CD4-positive, alpha-beta T cell (primary cell): Measurements from ENCODE around the gene GAS7. TPM values are rescaled to one million over a fixed set of nuclear protein-coding genes. Genes with fewer than 3 reads are reported as not detected.

ENCODE experiments used
- ATAC-seq: fragments of 200-7000 bp; cut with Tn5 transposase; one replicate; pipeline ENCODE4 v1.10.0; 2022; ENCODE audit warnings: mild to moderate bottlenecking; ENCODE audit not compliant: poor library complexity
- CTCF ChIA-PET: fragments of 350-600 bp; sonication (Branson Sonifier 250); formaldehyde crosslinking; loops from one replicate; lab custom pipeline; 2021; ENCODE audit warnings: antibody characterized with exemption, inconsistent platforms; lab: Charles Lee
- POLR2A ChIA-PET: fragments of 350-600 bp; sonication (Branson Sonifier 250); formaldehyde crosslinking; loops from one replicate; lab custom pipeline; 2021; ENCODE audit warnings: antibody characterized with exemption, inconsistent platforms; lab: Charles Lee
- DNase-seq, 14 experiments: peaks; one replicate each; pipeline ENCODE4 v3.0.0-alpha.2; 2013 to 2020; ENCODE audit warnings: mixed read lengths in 2 of 14
- H3K27ac ChIP-seq, 2 donors: one replicate each; pipeline versions ENCODE4 v1.5.1 to v1.7.0; 2013; ENCODE audit warnings: low read length in 2 of 2, low read depth in 1 of 2, mild to moderate bottlenecking in 1 of 2
- H3K27me3 ChIP-seq, 2 experiments: 1 replicate in 1 of 2; 2 replicates in 1 of 2; pipeline versions ENCODE4 v1.6.1 to v1.7.0; 2013; ENCODE audit warnings: low read length in 2 of 2, control low read depth in 1 of 2, mild to moderate bottlenecking in 1 of 2, moderate library complexity in 1 of 2; ENCODE audit not compliant: insufficient read depth in 2 of 2, control insufficient read depth in 1 of 2
- H3K36me3 ChIP-seq: one replicate; pipeline ENCODE4 v1.6.1; 2013; ENCODE audit warnings: low read length, control low read depth; ENCODE audit not compliant: insufficient read depth
- H3K4me1 ChIP-seq: one replicate; pipeline ENCODE4 v1.6.1; 2013; ENCODE audit warnings: low read length, control low read depth; ENCODE audit not compliant: insufficient read depth
- H3K4me3 ChIP-seq: one replicate; pipeline ENCODE4 v1.5.1; 2013; ENCODE audit warnings: mild to moderate bottlenecking, low read length, moderate library complexity
- H3K9me3 ChIP-seq, 2 experiments: 1 replicate in 1 of 2; 2 replicates in 1 of 2; pipeline versions ENCODE4 v1.6.1 to v1.7.0; 2013; ENCODE audit warnings: low read length in 2 of 2, mild to moderate bottlenecking in 2 of 2, control low read depth in 1 of 2, moderate library complexity in 1 of 2; ENCODE audit not compliant: control insufficient read depth in 1 of 2, insufficient read depth in 1 of 2
- H3K27ac Mint-ChIP-seq: one replicate; pipeline ENCODE4 v1.8.0; 2020; ENCODE audit warnings: mixed read lengths
- H3K27me3 Mint-ChIP-seq: one replicate; pipeline ENCODE4 v1.8.0; 2021; ENCODE audit warnings: mixed read lengths
- H3K36me3 Mint-ChIP-seq: one replicate; pipeline ENCODE4 v1.8.0; 2021; ENCODE audit warnings: low read depth, mixed read lengths
- H3K4me1 Mint-ChIP-seq: one replicate; pipeline ENCODE4 v1.8.0; 2021; ENCODE audit warnings: low read depth, mixed read lengths
- H3K4me3 Mint-ChIP-seq: one replicate; pipeline ENCODE4 v1.8.0; 2020; ENCODE audit warnings: mild to moderate bottlenecking, mixed read lengths
- H3K9me3 Mint-ChIP-seq: one replicate; pipeline ENCODE4 v1.8.0; 2020; ENCODE audit warnings: mixed read lengths
- CTCF ChIP-seq: fragments of 200-600 bp; IDR thresholded peaks from one replicate; pipeline ENCODE4 v1.8.0; 2022; ENCODE audit warnings: antibody characterized with exemption, mild to moderate bottlenecking
- intact Hi-C, 2 experiments: fragments of 100-400 bp; cut with DNase I in 1 of 2; cut with micrococcal nuclease in 1 of 2; formaldehyde crosslinking; loops; one replicate each; pipeline versions ENCODE4 v1.15.1 to v1.9.0; 2023 to 2025; cut with DNase I, micrococcal nuclease
- total RNA-seq, 174 experiments: library from RNA in 2 of 174; stranded (reverse) in 2 of 174; gene quantifications; one replicate each; pipeline ENCODE4 v1.2.3 and lab custom pipeline; 2021 to 2026

Gene GAS7
- total RNA-seq, 2 experiments from 2014 or later: 1.8 to 3.4 TPM

- H3K27ac ChIP-seq: no peak overlapping the region
- peak in 3 of 14 experiments; percentile 11 to 28 (median 27) for DNase-seq
- H3K9me3 ChIP-seq: no peaks in the 10 kb centered on the region
- Mint-ChIP-seq H3K27me3 (peaks cover 4% of the 10 kb centered on the region), H3K4me1 (no peaks in the 10 kb centered on the region), H3K9me3 (no peaks in the 10 kb centered on the region), H3K27ac (no peak overlapping the region), H3K4me3 (no peak overlapping the region), H3K36me3 (no peaks in the 10 kb centered on the region)
- CTCF ChIA-PET: no interaction called here
- ATAC-seq: no peak
- no peak overlapping the region for H3K4me3 ChIP-seq
- POLR2A ChIA-PET: no interaction called here
- no peak for TF ChIP-seq CTCF
- no peaks in the 10 kb centered on the region for H3K27me3 ChIP-seq
- intact Hi-C loops: no loop called here
- no peaks in the 10 kb centered on the region for H3K36me3 ChIP-seq
- H3K4me1 ChIP-seq: no peaks in the 10 kb centered on the region
These were observed 238.9 kb downstream of the GAS7 start for GRCh38 chr17:9959377-9959981.

- POLR2A ChIA-PET: no interaction called here
- Mint-ChIP-seq H3K4me1 (no peaks in the 10 kb centered on the region), H3K27me3 (peaks cover 4% of the 10 kb centered on the region), H3K36me3 (no peaks in the 10 kb centered on the region), H3K4me3 (no peak overlapping the region), H3K9me3 (no peaks in the 10 kb centered on the region), H3K27ac (no peak overlapping the region)
- ATAC-seq (no peak), DNase-seq (peak in 2 of 14 experiments; percentile 40 to 46)
- no peaks in the 10 kb centered on the region for H3K36me3 ChIP-seq
- no peaks in the 10 kb centered on the region for H3K4me1 ChIP-seq
- H3K9me3 ChIP-seq: no peaks in the 10 kb centered on the region
- CTCF ChIA-PET: no interaction called here
- H3K27ac ChIP-seq: no peak overlapping the region
- H3K4me3 ChIP-seq: no peak overlapping the region
- H3K27me3 ChIP-seq: no peaks in the 10 kb centered on the region
- no peak for TF ChIP-seq CTCF
- intact Hi-C loops: no loop called here
These were observed 239.7 kb downstream of the GAS7 start for GRCh38 chr17:9958586-9959281.

GRCh38 chr17:9957244-9957643 lies 241.2 kb downstream of the GAS7 start:
- H3K4me1 Mint-ChIP-seq: no peaks in the 10 kb centered on the region
- Histone ChIP-seq H3K9me3 (no peaks in the 10 kb centered on the region), H3K36me3 (no peaks in the 10 kb centered on the region), H3K27ac (no peak overlapping the region), H3K4me3 (no peak overlapping the region), H3K4me1 (no peaks in the 10 kb centered on the region), H3K27me3 (no peaks in the 10 kb centered on the region)
- no peaks in the 10 kb centered on the region for H3K36me3 Mint-ChIP-seq
- DNase-seq (no peak), ATAC-seq (no peak)
- H3K27me3 Mint-ChIP-seq: peaks cover 4% of the 10 kb centered on the region
- no peaks in the 10 kb centered on the region for H3K9me3 Mint-ChIP-seq
- intact Hi-C loops: no loop called here
- no peak overlapping the region for H3K4me3 Mint-ChIP-seq
- ChIA-PET CTCF (no interaction called here), POLR2A (no interaction called here)
- H3K27ac Mint-ChIP-seq: no peak overlapping the region
- no peak for TF ChIP-seq CTCF
